ENCODE data around the gene MYO5A.

DNA sequence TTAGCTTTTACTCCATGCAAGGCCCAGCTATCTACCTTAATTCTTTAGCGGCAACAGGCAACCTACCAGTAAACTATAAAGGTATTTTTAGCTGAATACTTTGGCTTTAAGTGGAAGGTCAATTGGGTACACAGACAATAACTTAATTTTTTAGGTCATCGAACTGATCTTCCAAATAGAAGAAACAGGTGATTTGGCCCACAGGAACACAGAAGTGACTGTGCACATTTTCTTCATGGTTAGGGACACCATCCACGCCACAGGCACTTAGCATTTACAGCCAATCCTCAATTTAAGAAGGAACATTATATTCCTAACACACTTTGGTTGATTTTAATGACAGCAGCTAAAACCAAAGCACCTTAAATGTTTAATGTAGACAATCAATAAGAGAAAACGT is 38.2 kb upstream of the MYO5A start:
- TF ChIP-seq CTCF (IDR thresholded peaks at IDR 0.05): no peak
- TF ChIP-seq POLR2A (IDR thresholded peaks at IDR 0.05): no peak
